Right ventricle myocardium superior (tissue), 1 donor: Measurements from ENCODE around the gene MT3. TPM values are rescaled to one million over a fixed set of nuclear protein-coding genes. Genes with fewer than 3 reads are reported as not detected.
"Not testable (repeated sequence)": the region's sequence is repeated elsewhere in the genome, so short reads cannot be mapped to it uniquely, and the experiment has no call there.

Experiments
- ATAC-seq: fragments of 200-7000 bp; cut with Tn5 transposase; one replicate; pipeline ENCODE4 v1.9.1; 2020; ENCODE audit warnings: mild to moderate bottlenecking; ENCODE audit not compliant: poor library complexity
- DNase-seq: peaks from one replicate; pipeline ENCODE4 v3.0.0-alpha.2; 2020
- intact Hi-C: fragments of 100-400 bp; cut with DNase I; formaldehyde crosslinking; loops from one replicate; pipeline ENCODE4 v1.11.2; 2022
- total RNA-seq: library from RNA; stranded (reverse); fragmentation: NEBNext Ultra II Directional; extraction: Animal tissue kit (Norgen Biotek cat#: 25700); gene quantifications from one replicate; pipeline ENCODE4 v1.2.1, GENCODE V29; 2021
- donor health status: DM: no; HTN: yes; CAD: no; lungs with severe emphysema.

The MT3 gene
- total RNA-seq, 1 donor from 2014 or later, result 3.5 TPM

DNA sequence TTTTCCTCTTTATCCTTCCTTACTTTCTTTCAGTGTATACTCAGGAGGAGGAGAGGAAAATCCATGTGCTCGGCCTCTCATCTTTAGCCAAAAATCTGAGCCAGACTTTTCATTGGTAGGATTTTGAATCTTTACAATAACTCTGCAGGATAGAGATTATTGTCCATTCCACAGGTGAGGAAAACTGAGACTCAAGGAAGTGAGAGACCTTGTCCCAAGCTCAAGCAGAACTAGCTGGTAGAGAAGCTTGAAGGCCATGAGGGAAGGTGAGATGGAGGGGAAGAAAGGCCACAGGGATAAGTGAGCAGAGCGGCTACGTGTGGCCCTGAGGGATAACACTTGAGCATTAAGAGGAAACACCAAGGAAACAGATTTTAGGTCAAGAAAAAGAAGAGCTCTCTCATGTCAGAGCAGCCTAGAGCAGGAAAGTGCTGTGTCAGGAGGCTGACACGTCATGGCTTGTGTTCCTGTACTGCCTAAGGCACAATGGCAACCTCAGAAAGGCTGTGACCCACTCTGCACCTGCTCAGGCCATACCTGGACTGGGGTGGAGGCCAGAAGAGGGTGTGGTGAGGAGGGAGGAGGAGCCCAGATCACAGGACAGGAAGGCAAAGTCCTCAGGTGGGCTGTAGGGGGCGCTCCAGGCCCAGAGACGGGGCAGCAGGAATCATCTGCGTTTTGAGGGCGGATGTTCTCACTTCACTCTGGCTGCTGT lies 12.6 kb upstream of the MT3 start:
- ATAC-seq (peak; percentile 90), DNase-seq (peak; percentile 81)
- intact Hi-C loops, result loop anchor here (2.0 kb wide), 1 partner anchor 124 kb away; no protein-coding TSS in a partner anchor

DNA sequence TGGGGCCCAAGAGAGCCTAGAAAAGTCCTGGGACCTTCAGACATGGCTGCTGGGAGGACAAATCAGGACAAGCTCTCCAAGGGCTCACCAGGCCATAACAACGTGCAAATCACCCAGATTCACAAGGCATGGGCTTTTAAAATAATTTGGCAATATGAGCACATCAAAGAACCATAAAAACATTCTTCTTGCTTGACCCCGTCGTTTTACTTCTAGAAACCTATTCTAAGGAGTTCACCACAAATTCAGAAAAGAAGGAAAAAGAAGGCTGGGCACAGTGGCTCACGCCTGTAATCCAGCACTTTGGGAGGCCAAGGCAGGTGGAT lies 12.1 kb upstream of the MT3 start:
- no peak for ATAC-seq
- no peak for DNase-seq
- intact Hi-C loops, result loop anchor here (2.0 kb wide), 1 partner anchor 124 kb away; no protein-coding TSS in a partner anchor

DNA sequence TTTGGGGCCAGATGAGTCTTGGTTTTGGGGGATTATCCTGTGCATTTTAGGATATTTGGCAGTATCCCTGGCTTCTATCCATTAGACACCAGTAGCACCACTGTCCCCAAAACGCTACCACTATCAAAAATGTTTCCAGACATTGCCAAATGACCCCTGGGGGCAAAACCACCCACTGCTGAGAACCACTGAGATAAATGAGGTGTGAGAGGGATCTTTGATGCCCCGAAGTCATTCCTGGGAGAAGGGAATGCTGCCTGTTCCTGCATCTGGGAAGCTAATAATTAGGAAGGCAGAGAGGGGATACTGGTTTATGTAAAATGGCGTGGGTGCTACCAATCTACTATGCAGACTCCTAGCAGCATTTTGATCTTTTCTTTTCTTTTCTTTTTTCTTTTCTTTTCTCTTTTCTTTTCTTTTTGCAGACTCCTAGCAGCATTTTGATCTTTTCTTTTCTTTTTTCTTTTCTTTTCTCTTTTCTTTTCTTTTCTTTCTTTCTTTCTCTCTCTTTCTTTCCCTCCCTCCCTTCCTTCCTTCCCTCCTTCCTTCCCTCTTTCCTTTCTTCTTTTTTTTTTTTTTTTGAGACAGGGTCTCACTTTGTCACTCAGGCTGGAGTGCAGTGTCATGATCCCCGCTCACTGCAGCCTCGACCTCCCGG lies 8.8 kb upstream of the MT3 start:
- no peak for ATAC-seq
- intact Hi-C loops, result no loop called here

DNA sequence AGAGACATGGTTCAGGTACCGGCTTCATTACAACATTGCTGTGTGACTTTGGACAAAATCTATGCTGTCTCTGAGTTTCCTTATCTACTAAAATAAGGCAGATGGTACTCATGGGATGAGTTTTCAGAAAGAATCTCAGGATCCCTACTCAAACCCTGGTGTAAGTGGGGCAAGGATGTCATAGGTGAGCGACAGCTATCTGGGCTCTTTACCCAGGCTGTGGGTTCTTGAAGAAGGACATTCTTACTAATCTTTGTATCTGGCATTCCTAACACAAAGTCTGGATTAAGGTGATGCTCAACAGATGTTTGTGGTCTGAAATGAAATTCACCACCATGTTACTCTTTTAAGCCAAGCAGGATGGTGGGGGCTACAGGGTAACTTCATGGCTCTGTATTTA lies 6.4 kb upstream of the MT3 start:
- ATAC-seq, intact Hi-C loops, DNase-seq: not testable (repeated sequence)

More for the DNA sequence above, 8.8 kb upstream of the MT3 start:
- DNase-seq, result no peak

DNA sequence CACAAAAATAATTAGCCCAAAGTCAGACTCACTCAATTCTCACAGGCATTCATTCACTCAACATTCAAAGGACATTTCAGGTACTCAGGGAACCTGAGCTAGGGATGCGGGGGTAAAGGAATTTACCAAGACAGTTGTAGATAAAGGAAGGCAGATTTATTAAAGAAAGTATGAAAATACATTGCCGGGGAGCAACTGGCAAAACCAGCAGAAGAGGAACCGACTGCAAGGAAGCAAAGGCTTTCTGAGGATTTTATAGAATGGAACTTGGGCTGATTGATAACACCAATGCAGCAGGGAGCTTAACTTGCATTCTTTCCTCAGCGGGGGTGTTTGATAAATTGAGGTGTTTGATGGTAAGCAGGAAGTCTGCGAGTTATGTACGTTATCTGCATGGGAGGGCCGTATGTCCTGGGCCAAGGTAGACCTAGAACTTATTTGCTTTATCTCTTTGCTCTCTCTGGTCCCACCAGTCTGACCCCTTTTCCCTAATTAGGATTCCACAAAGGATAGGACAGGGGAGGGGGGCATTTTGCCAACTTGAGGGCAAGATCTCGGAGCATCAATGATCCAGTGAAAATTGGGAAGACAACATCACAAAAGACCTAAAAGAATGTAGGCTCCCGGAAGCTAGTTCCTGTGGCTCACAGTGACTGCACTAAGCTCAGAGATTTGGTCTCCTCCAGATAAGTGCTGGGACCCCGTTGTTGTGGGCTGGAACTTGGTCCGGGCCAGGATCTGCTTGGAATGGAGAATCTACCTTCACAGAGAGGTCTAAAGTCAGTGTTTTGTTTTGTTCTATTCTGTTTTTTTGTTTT lies 5.8 kb upstream of the MT3 start:
- DNase-seq, result no peak
- ATAC-seq, result no peak
- intact Hi-C loops, result no loop called here

DNA sequence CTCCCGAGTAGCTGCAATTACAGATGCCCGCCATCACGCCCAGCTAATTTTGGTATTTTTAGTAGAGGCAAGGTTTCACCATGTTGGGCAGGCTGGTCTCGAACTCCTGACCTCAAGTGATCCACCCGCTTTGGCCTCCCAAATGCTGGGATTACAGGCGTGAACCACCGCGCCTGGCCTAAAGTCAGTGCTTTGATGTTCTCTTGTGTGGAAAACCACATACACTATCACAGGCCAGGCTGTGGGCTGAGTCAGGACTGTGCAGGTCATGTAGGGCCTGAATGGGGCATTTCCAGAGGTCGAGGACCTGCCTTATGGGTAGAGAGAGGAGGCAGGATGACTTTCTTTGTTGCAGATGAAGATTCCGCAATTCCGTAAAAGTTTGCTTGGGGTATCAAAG lies 5.1 kb upstream of the MT3 start:
- no peak for DNase-seq
- intact Hi-C loops, result no loop called here
- no peak for ATAC-seq

DNA sequence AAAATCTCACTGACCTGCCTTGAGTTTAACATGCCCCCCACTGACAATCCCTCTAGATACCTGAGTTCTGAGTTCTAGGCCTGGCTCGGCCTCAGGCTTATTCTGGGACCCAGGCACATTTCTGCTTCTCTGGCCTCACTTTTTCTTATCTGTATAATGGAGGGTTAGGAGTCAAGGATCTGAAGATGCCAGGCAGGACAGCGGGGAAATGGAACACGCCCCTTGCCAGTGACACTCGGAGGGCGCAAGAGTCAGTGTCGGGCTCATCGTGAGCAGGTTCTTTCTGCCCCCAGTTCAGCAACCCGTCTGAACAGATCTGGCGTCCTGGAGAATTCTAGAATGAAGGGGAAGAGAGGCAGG lies 567 bp upstream of the MT3 start:
- intact Hi-C loops, result no loop called here

DNA sequence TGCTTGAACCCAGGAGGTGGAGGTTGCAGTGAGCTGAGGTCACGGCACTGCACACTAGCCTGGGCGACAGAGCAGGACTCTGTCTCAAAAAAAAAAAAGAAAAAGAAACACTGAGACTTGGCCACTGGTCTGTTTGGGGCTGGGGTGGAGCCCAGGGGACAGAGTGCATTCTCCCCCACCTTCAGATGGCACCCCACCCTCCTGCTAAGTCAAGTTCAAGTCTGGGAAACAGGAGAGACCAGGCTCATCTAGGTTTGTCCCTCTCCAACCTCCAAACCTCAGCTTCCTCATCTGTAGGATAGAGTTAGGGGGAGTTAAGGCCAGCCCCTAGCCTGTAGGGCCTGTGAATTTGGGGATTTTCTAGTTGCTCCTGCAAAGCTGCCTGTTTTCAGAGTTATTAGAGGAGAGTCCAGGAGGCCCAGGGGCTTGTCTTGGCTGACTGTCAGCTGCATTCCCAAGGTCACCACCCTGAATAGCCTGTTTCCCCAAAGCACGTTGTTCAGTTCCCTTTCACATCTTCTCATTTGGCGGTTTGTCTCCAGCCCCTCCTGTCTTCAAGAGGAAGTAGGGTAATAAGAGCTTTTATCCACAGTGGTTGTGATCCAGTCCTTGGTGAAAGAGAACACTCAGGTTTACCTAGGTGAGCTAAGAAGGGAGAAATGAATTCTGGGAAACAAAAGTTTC lies 2.2 kb downstream of the MT3 start:
- intact Hi-C loops, result no loop called here
- no peak for DNase-seq
- ATAC-seq, result no peak

More for the DNA sequence above, 567 bp upstream of the MT3 start:
- DNase-seq, result no peak
- ATAC-seq, result no peak

DNA sequence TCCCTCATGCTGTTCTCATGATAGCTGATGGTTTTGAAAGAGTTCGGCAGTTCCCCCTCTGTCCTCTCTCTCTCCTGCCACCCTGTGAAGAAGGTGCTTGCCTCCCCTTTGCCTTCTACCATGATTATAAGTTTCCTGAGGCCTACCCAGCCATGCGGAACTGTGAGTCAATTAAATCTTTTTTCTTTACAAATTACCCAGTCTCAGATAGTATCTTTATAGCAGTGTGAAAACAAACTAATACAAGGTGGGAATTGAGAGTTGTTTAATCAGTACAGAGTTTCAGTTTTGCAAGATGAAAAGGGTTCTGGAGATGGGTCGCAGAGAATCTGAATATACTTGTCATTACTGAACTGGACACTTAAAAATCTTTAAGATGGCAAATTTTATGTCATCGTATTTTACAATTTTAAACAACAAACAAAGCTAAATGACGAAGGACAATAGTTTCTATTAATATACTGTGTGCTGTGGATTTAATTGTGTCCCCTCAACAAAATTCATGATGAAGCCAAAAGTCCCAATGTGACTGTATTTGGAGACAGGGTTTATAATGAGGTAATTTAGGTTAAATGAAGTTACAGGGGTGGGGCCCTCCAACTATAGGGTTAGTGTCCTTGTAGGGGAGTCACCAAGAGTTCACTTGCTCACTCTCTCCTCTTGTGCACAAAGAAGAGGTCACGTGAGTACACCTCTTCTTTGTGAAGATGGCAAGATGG lies 4.4 kb downstream of the MT3 start:
- intact Hi-C loops, result no loop called here
- ATAC-seq (no peak), DNase-seq (no peak)

DNA sequence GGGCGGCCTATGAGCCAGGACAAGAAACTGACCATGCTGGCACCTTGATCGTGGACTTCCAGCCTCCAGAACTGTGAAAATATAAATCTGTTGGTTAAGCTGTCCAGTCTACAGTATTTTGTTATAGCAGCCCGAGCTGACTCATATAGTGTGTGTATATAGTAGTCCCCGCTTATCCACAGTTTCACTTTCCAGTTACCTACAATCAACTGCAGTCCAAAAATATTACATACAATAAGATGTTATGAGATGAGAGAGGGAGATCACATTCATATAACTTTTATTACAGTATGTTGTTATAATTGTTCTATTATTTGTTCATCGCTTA lies 4.9 kb downstream of the MT3 start:
- intact Hi-C loops, result no loop called here
- DNase-seq (no peak), ATAC-seq (no peak)

DNA sequence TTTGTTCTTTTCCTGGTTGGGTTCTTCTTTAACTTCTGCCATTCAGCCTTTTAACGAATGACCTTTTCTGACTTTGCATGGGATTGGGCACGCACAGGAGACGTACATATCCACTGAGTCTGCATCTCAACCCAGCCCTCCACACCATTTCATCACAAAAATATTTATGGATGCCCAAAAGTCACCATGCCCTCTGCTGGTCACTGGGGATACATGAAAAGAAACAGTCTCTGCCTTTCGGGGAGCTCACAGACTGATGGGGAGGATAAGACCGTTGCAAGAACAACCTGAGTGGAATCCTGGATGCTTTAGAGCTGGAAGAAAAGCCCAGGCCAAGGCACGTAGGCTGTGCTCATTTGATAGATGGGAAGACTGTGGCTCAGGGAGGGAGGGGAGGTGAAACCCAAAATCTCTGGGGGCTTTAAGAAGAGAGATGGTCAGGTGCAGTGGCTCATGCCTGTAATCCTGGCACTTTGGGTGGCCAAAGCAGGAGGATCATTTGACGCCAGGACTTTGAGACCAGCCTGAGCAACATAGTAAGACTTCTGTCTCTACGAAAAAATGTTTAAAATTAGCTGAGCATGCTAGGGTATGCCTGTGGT lies 11.2 kb downstream of the MT3 start:
- DNase-seq, result no peak
- intact Hi-C loops, result loop anchor here (5.0 kb wide), 2 partner anchors 78 to 102 kb away; partner anchors contain the start of gene BBS2
- ATAC-seq, result peak; percentile 53

DNA sequence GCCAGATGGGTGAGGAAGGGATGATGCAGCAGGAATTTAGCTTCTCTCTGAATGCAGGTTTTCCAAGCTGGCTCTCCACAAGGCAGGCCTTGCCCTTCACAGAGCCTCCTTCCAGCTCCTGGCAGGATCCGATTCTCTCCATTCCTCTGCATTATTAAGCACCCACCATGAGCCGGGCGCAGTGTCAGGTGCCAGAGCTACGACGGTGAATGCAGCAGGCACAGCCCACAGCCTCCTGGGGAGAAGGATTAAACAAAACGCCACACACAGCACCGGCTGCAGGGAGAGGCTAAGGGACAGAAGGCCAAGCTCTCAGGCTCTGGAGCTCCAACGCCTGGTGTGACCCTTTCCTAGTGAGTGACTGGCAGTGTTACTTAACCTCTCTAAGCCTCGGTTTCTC lies 12.0 kb downstream of the MT3 start:
- DNase-seq (no peak), ATAC-seq (no peak)
- intact Hi-C loops, result loop anchor here (5.0 kb wide), 2 partner anchors 79 to 101 kb away; partner anchors contain the start of gene BBS2

DNA sequence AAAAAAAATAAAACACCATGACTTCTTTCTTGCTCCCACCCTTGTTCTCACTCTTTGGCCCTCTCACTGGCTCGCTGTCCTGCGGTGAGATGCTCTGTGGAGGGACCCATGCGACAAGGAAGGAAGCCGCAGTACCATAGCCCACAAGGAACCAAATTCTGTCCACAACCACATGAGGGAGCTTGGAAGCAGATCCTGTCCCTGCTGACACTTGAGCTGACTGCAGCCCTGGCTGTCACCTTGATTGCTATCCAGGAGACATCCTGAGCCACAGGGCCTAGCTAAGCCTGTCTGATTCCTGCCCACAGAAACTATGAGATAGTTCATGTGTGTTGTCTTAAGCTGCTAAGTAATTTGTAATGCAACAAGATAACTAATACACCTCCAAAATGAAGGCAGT lies 14.3 kb downstream of the MT3 start:
- intact Hi-C loops, result loop anchor here (5.0 kb wide), 2 partner anchors 81 to 99 kb away; partner anchors contain the start of gene BBS2
- ATAC-seq (peak; percentile 36), DNase-seq (no peak)

DNA sequence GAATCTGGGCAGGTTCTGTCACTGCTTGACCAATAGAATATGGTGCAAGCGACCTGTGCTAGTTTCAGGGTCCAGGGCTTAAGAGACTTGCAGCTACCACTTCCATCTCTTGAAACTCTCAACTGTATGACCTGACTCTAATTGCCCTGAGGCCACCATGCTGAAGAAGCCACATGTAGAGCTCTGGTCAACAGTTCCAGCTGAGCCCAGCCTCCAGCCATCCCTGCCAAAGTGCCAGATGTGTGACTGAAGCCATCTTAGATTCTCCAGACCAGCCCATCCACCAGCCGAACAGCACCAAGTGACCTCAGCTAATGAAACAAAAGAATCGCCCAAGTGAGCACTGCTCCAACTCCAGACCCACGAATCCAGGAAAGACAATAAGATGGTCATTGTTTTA lies 15.6 kb downstream of the MT3 start:
- intact Hi-C loops, result loop anchor here (5.0 kb wide), 2 partner anchors 83 to 97 kb away; partner anchors contain the start of gene BBS2
- ATAC-seq, result no peak
- DNase-seq, result no peak

DNA sequence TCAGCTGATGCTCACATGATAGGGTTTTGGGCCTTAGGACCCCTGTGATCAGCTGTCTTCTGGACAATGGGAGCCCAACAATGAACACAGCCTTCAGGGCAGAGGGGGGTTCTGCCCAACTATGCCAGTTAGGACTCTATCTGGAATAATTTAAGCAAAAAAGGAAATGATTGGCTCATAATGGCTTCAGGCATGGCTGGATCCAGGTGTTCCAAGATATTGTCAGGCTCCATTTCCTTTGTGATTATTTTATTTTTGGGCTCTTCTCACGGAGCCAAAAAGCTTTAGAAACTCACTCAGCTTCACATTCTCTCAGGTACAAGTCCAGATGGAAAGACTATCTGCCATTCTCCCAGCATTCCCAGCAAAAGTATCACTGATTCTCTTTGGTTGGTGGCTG lies 16.1 kb downstream of the MT3 start:
- DNase-seq (no peak), ATAC-seq (no peak)
- intact Hi-C loops, result no loop called here

DNA sequence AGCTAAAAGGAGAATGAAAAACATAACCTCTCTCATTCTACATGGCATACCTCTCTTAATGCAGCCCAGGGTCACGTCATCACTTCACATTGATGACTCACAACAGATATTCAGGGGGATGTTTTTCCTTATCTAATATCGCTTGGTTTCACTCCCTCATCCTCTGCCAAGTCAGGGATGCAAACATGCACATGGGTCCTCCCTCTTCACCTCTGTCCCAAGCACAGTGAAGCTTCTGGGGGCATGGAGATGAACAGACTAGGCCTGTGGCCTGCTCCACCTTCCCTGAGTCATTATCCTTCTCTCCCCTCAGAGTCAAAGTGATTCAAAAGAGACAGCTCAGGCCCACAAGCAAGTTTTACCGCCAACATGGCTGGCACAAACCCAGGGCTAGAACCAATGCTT lies 16.7 kb downstream of the MT3 start:
- DNase-seq, result no peak
- no peak for ATAC-seq

DNA sequence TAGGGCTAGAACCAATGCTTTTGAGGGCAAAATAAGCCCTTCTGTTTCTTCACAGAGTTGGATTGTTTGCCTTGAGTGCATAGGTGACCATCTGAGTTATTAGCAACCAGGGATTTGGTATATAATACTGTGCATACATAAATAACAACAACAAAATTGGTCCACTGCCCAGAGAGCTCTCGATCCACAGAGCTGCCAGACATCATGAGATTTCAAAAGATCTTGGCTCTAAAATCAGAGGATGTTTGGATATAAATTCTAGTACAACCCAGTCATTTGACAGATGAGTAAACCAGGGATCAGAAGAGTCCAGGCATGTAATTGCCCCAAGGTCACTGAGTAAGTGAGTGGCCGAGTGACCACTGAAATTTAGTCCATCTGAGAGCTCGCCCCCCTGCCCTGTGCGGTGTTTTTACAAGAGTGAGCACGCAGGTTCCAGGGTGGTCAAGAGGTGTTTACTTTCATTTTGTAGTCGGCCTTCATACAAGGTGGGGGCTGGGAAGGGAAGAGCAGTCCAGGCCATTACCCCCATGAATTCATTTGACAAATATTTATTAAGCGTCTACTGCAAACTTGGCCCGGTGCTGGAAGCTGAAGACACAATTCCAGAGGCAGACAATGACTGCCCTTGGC lies 17.3 kb downstream of the MT3 start:
- ATAC-seq, result peak; percentile 1
- no peak for DNase-seq
- intact Hi-C loops, result no loop called here

More for the DNA sequence above, 16.7 kb downstream of the MT3 start:
- intact Hi-C loops, result no loop called here
